T1000 (cell line): ENCODE data around the gene STK11.

ENCODE experiments used
- DNase-seq: peaks from one replicate; lab custom pipeline; 2025; ENCODE audit warnings: mixed read lengths; lab: John Stamatoyannopoulos, UW

The STK11 gene

GRCh38 chr19:1251330-1252220, 46.0 kb downstream of the STK11 start:
- DNase-seq, result peak; percentile 74

- DNase-seq, result peak; percentile 93
Observed at GRCh38 chr19:1252221-1252820, 46.7 kb downstream of the STK11 start.

- DNase-seq, result peak; percentile 99
Observed at GRCh38 chr19:1252821-1253513, 47.4 kb downstream of the STK11 start.

- no peak for DNase-seq
Observed at GRCh38 chr19:1253514-1254080, 48.0 kb downstream of the STK11 start.

- no peak for DNase-seq
Observed at GRCh38 chr19:1254081-1254527, 48.5 kb downstream of the STK11 start.

GRCh38 chr19:1254530-1255185, 49.1 kb downstream of the STK11 start:
- no peak for DNase-seq

- no peak for DNase-seq
Observed at GRCh38 chr19:1255186-1256161, 49.9 kb downstream of the STK11 start.

GRCh38 chr19:1256646-1257474, 51.3 kb downstream of the STK11 start:
- DNase-seq, result no peak

- DNase-seq, result no peak
Observed at GRCh38 chr19:1257475-1258162, 52.0 kb downstream of the STK11 start.

GRCh38 chr19:1258163-1258492, 52.5 kb downstream of the STK11 start:
- no peak for DNase-seq

GRCh38 chr19:1258707-1259205, 53.2 kb downstream of the STK11 start:
- DNase-seq, result no peak

- peak; percentile 69 for DNase-seq
Observed at GRCh38 chr19:1259206-1259875, 53.8 kb downstream of the STK11 start.

GRCh38 chr19:1259876-1260748, 54.5 kb downstream of the STK11 start:
- peak; percentile 85 for DNase-seq

- DNase-seq, result peak; percentile 98
Observed at GRCh38 chr19:1260749-1261537, 55.4 kb downstream of the STK11 start.

- no peak for DNase-seq
Observed at GRCh38 chr19:1261538-1261797, 55.9 kb downstream of the STK11 start.

GRCh38 chr19:1261798-1262622, 56.4 kb downstream of the STK11 start:
- DNase-seq, result peak; percentile 70
